Activated CD8-positive, alpha-beta memory T cell treated with anti-CD3 and anti-CD28 coated beads, Interleukin-2, amount 10 ng/mL, durations not matched to agents 7 days and 5 days (primary cell): Measurements from ENCODE around the gene CYB5R4. TPM values are rescaled to one million over a fixed set of nuclear protein-coding genes. Genes with fewer than 3 reads are reported as not detected.

ENCODE experiments used
- ATAC-seq: fragments of 150-1000 bp; cut with Tn5 transposase; one replicate; pipeline ENCODE4 v1.10.0; 2021; ENCODE audit warnings: moderate library complexity
- CTCF ChIA-PET: fragments of 350-600 bp; sonication (Branson Sonifier 250); formaldehyde crosslinking; loops from one replicate; lab custom pipeline; 2021; ENCODE audit warnings: antibody characterized with exemption; lab: Charles Lee
- DNase-seq: peaks from one replicate; pipeline ENCODE4 v3.0.0-alpha.2; 2020
- H3K27ac Mint-ChIP-seq: one replicate; pipeline ENCODE4 v1.8.0; 2021; ENCODE audit warnings: mild to moderate bottlenecking, mixed read lengths
- H3K27me3 Mint-ChIP-seq: one replicate; pipeline ENCODE4 v1.8.0; 2021; ENCODE audit warnings: mixed read lengths
- H3K36me3 Mint-ChIP-seq: one replicate; pipeline ENCODE4 v1.8.0; 2021; ENCODE audit warnings: mild to moderate bottlenecking, mixed read lengths
- H3K4me1 Mint-ChIP-seq: one replicate; pipeline ENCODE4 v1.8.0; 2021; ENCODE audit warnings: mixed read lengths
- H3K4me3 Mint-ChIP-seq: one replicate; pipeline ENCODE4 v1.8.0; 2021; ENCODE audit warnings: mild to moderate bottlenecking, moderate library complexity, mixed read lengths
- H3K9me3 Mint-ChIP-seq: one replicate; pipeline ENCODE4 v1.8.0; 2022; ENCODE audit warnings: low read depth, mixed read lengths
- total RNA-seq, 2 experiments: library from RNA; stranded (reverse); gene quantifications; one replicate each; pipeline ENCODE4 v1.2.3, GENCODE V29; 2021

Gene CYB5R4, protein sequence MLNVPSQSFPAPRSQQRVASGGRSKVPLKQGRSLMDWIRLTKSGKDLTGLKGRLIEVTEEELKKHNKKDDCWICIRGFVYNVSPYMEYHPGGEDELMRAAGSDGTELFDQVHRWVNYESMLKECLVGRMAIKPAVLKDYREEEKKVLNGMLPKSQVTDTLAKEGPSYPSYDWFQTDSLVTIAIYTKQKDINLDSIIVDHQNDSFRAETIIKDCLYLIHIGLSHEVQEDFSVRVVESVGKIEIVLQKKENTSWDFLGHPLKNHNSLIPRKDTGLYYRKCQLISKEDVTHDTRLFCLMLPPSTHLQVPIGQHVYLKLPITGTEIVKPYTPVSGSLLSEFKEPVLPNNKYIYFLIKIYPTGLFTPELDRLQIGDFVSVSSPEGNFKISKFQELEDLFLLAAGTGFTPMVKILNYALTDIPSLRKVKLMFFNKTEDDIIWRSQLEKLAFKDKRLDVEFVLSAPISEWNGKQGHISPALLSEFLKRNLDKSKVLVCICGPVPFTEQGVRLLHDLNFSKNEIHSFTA
- total RNA-seq = 10 to 100 TPM; 31.0 to 35.4 TPM

DNA sequence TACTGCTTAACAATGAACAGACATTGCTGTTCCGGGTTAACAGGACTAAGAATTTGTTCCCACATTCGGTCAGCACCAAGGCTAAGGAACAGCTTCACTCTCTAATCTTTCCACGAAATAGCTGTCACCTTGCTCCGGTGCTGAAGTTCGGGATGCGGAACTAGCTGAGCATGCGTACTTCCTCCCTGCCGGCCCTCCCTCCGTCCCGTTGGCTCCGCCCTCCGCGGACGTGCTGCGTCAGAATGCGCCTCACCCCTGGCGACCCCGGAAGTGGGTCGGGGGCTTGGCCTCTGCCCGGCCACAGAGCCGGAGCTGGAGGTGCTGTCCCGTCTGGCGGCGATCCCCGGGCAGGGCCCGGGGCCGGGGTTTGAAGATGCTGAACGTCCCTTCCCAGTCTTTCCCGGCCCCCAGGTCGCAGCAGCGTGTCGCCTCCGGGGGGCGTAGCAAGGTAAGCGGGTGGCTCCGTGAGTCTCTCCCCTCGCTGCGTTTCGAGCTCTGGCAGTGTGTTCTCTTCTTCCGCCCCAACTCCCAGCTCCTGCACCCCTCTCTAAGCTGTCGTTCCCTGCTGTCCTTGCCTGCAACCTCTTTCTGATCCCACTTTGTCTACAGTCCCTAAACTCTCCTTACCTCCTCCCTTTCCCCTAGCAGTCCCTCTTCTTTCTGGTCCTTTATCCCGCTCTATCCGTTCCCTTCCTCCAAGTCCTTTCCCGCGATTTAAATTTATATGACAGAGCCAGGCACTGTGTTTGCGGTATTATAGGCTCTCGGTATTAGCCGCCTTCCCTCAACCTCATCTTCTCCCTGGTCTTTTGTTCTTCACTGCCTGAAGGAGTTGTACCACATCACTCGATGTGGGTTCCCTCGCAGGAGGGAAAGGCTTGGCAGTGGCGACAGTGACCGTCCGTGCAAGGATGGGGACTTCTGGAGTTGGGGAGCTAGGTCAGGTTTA lies at the start of gene CYB5R4:
Gene CYB5R4 (plus strand): TSS at position 280 of the 949 bp plus-strand sequence. CDS start 94 bp downstream, at position 374.
- Mint-ChIP-seq H3K9me3 (no peaks in the 10 kb centered on the region), H3K27me3 (peaks cover 19% of the 10 kb centered on the region), H3K4me1 (peaks cover 26% of the 10 kb centered on the region), H3K36me3 (peaks cover 9% of the 10 kb centered on the region), H3K4me3 (peak within 1 kb of the TSS; percentile 100), H3K27ac (peak within 1 kb of the TSS; percentile 90)
- CTCF ChIA-PET = interaction anchor here (0.5 to 1.9 kb wide), 9 partner anchors 9 to 794 kb away, joined by 3 to 10 read pairs (median 4); partner anchors contain the start of genes CEP162 and UBE3D
- DNase-seq (peak; percentile 97), ATAC-seq (peak; percentile 98)

DNA sequence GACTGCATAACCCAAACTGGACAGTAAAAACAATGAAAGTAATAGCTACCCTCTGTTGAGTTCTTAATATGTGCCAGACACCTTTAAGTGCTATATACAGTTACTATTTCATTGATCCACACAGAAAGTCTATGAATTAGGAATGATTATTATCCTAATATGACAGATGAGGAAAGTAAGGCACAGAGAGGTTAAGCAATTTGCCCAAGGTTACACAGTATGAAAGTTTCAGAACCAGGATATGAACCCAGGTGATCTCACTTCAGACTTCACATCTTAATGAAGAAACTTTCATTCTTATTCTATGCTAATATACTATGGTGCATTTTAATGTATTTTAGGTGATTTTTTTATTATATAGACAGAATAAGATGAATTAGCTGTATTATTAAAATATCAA lies 46.9 kb upstream of the CYB5R4 start:
- CTCF ChIA-PET = no interaction called here
- Mint-ChIP-seq H3K4me3 (no peak overlapping the region), H3K9me3 (no peaks in the 10 kb centered on the region)

GRCh38 chr6:83815631-83816272 lies 43.7 kb upstream of the CYB5R4 start:
- Mint-ChIP-seq H3K36me3 (no peaks in the 10 kb centered on the region), H3K4me1 (no peaks in the 10 kb centered on the region), H3K27ac (no peak overlapping the region), H3K9me3 (no peaks in the 10 kb centered on the region), H3K27me3 (no peaks in the 10 kb centered on the region), H3K4me3 (no peak overlapping the region)
- DNase-seq (no peak), ATAC-seq (no peak)
- CTCF ChIA-PET = no interaction called here

More for the DNA sequence above, 46.9 kb upstream of the CYB5R4 start:
- Mint-ChIP-seq H3K27ac (no peak overlapping the region), H3K4me1 (no peaks in the 10 kb centered on the region), H3K36me3 (no peaks in the 10 kb centered on the region), H3K27me3 (no peaks in the 10 kb centered on the region)
- no peak for DNase-seq
- no peak for ATAC-seq

GRCh38 chr6:83822629-83823169 lies 36.8 kb upstream of the CYB5R4 start:
- CTCF ChIA-PET = no interaction called here

DNA sequence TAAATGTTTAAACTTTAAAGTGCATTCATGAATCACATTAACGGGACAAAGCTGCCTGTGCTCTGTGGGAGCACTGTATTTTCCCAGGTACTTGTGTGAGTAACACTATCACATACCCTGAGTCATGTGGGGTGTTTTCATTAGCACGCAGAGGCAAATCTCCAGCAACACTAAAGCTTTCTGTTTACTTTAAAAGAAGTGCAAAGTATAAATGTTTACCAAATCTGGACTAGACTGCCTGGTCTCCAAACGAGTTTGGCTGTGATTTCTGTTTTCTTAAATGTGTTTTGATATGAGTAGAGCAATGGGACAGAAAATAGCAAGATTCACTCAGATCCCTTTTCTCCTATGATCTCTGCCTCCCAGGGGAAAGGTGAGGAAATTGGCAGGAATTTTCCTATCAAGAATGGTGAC lies 35.1 kb upstream of the CYB5R4 start:
- H3K4me3 Mint-ChIP-seq = no peak overlapping the region
- H3K36me3 Mint-ChIP-seq = no peaks in the 10 kb centered on the region
- H3K27ac Mint-ChIP-seq = no peak overlapping the region
- ATAC-seq (no peak), DNase-seq (no peak)
- no peaks in the 10 kb centered on the region for H3K4me1 Mint-ChIP-seq
- peaks cover 7% of the 10 kb centered on the region for H3K27me3 Mint-ChIP-seq
- CTCF ChIA-PET = no interaction called here
- H3K9me3 Mint-ChIP-seq = no peaks in the 10 kb centered on the region

More at GRCh38 chr6:83822629-83823169, 36.8 kb upstream of the CYB5R4 start:
- Mint-ChIP-seq H3K27ac (no peak overlapping the region), H3K4me3 (no peak overlapping the region), H3K27me3 (peaks cover 7% of the 10 kb centered on the region), H3K36me3 (no peaks in the 10 kb centered on the region), H3K4me1 (no peaks in the 10 kb centered on the region), H3K9me3 (no peaks in the 10 kb centered on the region)
- DNase-seq (no peak), ATAC-seq (no peak)

GRCh38 chr6:83824831-83825230 lies 34.7 kb upstream of the CYB5R4 start:
- ATAC-seq = no peak
- peaks cover 7% of the 10 kb centered on the region for H3K27me3 Mint-ChIP-seq

GRCh38 chr6:83827050-83827449 lies 32.4 kb upstream of the CYB5R4 start:
- no peak for ATAC-seq
- CTCF ChIA-PET = no interaction called here
- Mint-ChIP-seq H3K27ac (no peak overlapping the region), H3K27me3 (peaks cover 11% of the 10 kb centered on the region), H3K9me3 (no peaks in the 10 kb centered on the region), H3K4me3 (no peak overlapping the region), H3K36me3 (no peaks in the 10 kb centered on the region), H3K4me1 (no peaks in the 10 kb centered on the region)
- DNase-seq = no peak

More at GRCh38 chr6:83824831-83825230, 34.7 kb upstream of the CYB5R4 start:
- Mint-ChIP-seq H3K4me1 (no peaks in the 10 kb centered on the region), H3K9me3 (no peaks in the 10 kb centered on the region), H3K36me3 (no peaks in the 10 kb centered on the region), H3K4me3 (no peak overlapping the region), H3K27ac (no peak overlapping the region)
- no peak for DNase-seq
- CTCF ChIA-PET = no interaction called here

DNA sequence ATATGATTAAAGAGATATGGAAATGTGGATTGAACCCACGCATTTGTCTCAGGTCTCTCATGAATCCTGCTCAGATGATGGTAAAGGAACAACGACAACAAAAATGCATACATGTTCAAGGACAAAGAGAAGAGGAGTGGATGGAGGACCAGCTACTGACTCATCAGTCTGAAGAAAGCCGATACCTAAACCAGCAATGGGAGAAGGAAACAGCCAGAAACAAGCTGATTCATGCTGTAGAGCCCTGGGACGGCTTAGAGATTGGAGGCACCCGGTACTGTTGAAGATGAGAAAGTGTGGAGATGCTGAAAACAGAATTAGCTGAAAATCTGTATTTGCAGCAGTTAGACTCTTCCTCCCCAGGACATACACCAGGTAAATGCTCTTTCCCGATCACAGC lies 20.8 kb upstream of the CYB5R4 start:
- H3K9me3 Mint-ChIP-seq = no peaks in the 10 kb centered on the region
- CTCF ChIA-PET = no interaction called here
- H3K27ac Mint-ChIP-seq = no peak overlapping the region

DNA sequence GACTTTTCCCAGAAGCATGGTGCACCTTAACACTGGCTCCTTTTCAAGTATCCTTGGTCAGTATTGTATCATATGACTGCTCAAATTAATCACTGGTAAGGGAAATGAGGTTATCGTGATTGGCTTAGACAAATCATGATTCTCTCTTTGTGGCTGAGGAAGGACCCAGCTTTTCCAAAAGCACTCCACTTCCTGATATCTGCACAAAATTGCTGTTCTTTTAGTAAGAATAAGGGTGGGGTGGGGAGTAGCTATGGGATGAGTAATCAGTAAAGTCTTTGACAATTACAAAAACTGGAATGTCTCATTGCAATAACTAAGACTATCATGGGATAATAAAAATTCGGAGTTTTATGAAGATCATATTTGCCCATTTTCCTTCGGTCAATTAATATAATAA lies 15.3 kb upstream of the CYB5R4 start:
- no peaks in the 10 kb centered on the region for H3K9me3 Mint-ChIP-seq
- H3K4me1 Mint-ChIP-seq = no peaks in the 10 kb centered on the region
- DNase-seq = no peak
- no peak for ATAC-seq
- H3K36me3 Mint-ChIP-seq = no peaks in the 10 kb centered on the region
- H3K27me3 Mint-ChIP-seq = peaks cover 23% of the 10 kb centered on the region
- CTCF ChIA-PET = interaction anchor here (1.5 kb wide), 1 partner anchor 16 kb away, joined by 3 read pairs; the partner anchor contains the start of gene CYB5R4
- no peak overlapping the region for H3K27ac Mint-ChIP-seq
- no peak overlapping the region for H3K4me3 Mint-ChIP-seq

More for the DNA sequence above, 20.8 kb upstream of the CYB5R4 start:
- H3K36me3 Mint-ChIP-seq = no peaks in the 10 kb centered on the region
- peaks cover 6% of the 10 kb centered on the region for H3K27me3 Mint-ChIP-seq
- no peak overlapping the region for H3K4me3 Mint-ChIP-seq
- ATAC-seq (no peak), DNase-seq (no peak)
- H3K4me1 Mint-ChIP-seq = no peaks in the 10 kb centered on the region

DNA sequence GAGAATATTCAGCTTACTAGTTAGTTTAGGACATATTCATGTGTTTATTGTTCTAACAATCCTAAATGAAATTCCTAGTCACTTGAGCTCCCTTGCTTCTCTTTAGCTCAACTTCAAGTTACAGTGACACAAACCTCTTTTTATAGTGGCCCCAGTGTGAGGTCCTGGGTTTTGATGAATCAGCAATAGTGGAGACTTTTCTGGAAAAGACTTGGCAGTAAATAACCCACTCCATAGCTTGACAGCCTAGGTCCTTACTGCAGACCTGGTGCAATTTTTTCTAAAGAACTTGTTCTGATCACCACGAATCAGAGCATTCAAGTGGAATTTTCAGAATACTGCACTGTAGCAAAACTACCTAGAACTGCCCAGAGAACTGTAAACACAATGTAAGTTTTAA lies 13.2 kb upstream of the CYB5R4 start:
- no peak overlapping the region for H3K4me3 Mint-ChIP-seq
- no peaks in the 10 kb centered on the region for H3K4me1 Mint-ChIP-seq
- no peaks in the 10 kb centered on the region for H3K9me3 Mint-ChIP-seq
- H3K27ac Mint-ChIP-seq = no peak overlapping the region
- CTCF ChIA-PET = no interaction called here
- ATAC-seq (no peak), DNase-seq (no peak)
- peaks cover 39% of the 10 kb centered on the region for H3K27me3 Mint-ChIP-seq
- no peaks in the 10 kb centered on the region for H3K36me3 Mint-ChIP-seq

GRCh38 chr6:83847179-83847578 lies 12.3 kb upstream of the CYB5R4 start:
- DNase-seq (no peak), ATAC-seq (no peak)
- no peak overlapping the region for H3K4me3 Mint-ChIP-seq
- H3K36me3 Mint-ChIP-seq = no peaks in the 10 kb centered on the region
- no peaks in the 10 kb centered on the region for H3K4me1 Mint-ChIP-seq
- H3K9me3 Mint-ChIP-seq = no peaks in the 10 kb centered on the region
- peaks cover 46% of the 10 kb centered on the region for H3K27me3 Mint-ChIP-seq
- CTCF ChIA-PET = no interaction called here
- H3K27ac Mint-ChIP-seq = no peak overlapping the region

DNA sequence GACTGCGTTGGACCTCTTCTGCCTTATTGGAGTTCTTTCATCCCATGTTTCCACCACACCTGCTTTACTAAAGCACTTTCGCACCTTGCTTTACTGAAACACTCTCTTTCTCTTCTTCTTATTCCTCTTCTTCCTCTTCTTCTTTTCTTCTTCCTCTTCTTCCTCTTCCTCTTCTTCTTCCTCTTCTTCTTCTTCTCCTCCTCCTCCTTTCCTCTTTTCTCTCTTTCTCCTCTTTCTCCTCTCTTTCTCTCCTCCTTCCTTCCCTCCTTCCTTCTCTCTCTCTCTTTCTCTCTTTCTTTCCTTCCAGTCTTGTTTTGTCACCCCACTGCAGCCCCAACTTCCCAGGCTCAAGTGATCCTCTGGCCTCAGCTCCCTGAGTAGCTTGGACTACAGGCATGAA lies 10.4 kb upstream of the CYB5R4 start:
- CTCF ChIA-PET = no interaction called here
- Mint-ChIP-seq H3K4me3 (no peak overlapping the region), H3K27me3 (peaks cover 58% of the 10 kb centered on the region), H3K36me3 (peaks cover under 1% of the 10 kb centered on the region), H3K27ac (no peak overlapping the region), H3K4me1 (peaks cover 13% of the 10 kb centered on the region), H3K9me3 (no peaks in the 10 kb centered on the region)
- ATAC-seq (no peak), DNase-seq (no peak)
